ENCODE measurements around the gene PCDHA5. TPM values are rescaled to one million over a fixed set of nuclear protein-coding genes. Genes with fewer than 3 reads are reported as not detected.
"Not testable (repeated sequence)": the region's sequence is repeated elsewhere in the genome, so short reads cannot be mapped to it uniquely, and the experiment has no call there.

PCDHA5 gene
- polyA plus RNA-seq, 1 experiment = 0.02 TPM

- POLR2A ChIA-PET = no interaction called here
- TF ChIP-seq CTCF (IDR thresholded peaks at IDR 0.05; ENCODE audit: low read depth, low read length) = no peak; the same call in 1 of the 2 replicates
- Histone ChIP-seq H3K9me3 (ENCODE audit: control insufficient read depth, insufficient read depth, low read length) (peaks cover 35% of the 10 kb centered on the region), H3K27me3 (ENCODE audit: control insufficient read depth, insufficient read depth, low read length) (no peaks in the 10 kb centered on the region), H3K4me3 (ENCODE audit: low read depth, low read length) (no peak within 1 kb of the TSS), H3K27ac (ENCODE audit: low read depth, low read length) (no peak within 1 kb of the TSS)
- CTCF ChIA-PET = no interaction called here
- DNase-seq (ENCODE audit: low read depth, low spot score) = no peak
Measured at GRCh38 chr5:140800816-140801493, 20.5 kb upstream of the PCDHA5 start, which contains the start of gene PCDHA3. PCDHA3 (plus strand) TSS chr5:140801057.

GRCh38 chr5:140801494-140801841, 19.9 kb upstream of the PCDHA5 start:
- Histone ChIP-seq H3K4me3 (ENCODE audit: low read depth, low read length) (no peak overlapping the region), H3K9me3 (ENCODE audit: control insufficient read depth, insufficient read depth, low read length) (peaks cover 30% of the 10 kb centered on the region), H3K27me3 (ENCODE audit: control insufficient read depth, insufficient read depth, low read length) (no peaks in the 10 kb centered on the region), H3K27ac (ENCODE audit: low read depth, low read length) (no peak overlapping the region)
- TF ChIP-seq CTCF (IDR thresholded peaks at IDR 0.05; ENCODE audit: low read depth, low read length) = 0 out of 2 replicates have a peak, but pooled peaks have one; percentile 15
- DNase-seq (ENCODE audit: low read depth, low spot score) = no peak
- ChIA-PET POLR2A (no interaction called here), CTCF (no interaction called here)

DNA sequence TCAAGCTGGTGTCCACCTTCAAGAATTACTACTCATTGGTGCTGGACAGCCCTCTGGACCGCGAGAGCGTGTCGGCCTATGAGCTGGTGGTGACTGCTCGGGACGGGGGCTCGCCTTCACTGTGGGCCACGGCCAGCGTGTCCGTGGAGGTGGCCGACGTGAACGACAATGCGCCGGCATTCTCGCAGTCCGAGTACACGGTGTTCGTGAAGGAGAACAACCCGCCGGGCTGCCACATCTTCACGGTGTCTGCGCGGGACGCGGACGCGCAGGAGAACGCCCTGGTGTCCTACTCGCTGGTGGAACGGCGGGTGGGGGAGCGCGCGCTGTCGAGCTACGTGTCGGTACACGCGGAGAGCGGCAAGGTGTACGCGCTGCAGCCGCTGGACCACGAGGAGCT, 19.0 kb upstream of the PCDHA5 start:
- H3K27ac ChIP-seq (ENCODE audit: low read depth, low read length); H3K27me3 ChIP-seq (ENCODE audit: control insufficient read depth, insufficient read depth, low read length); DNase-seq (ENCODE audit: low read depth, low spot score); CTCF ChIA-PET; POLR2A ChIA-PET; H3K4me3 ChIP-seq (ENCODE audit: low read depth, low read length): not testable (repeated sequence)
- H3K9me3 ChIP-seq (ENCODE audit: control insufficient read depth, insufficient read depth, low read length) = peaks cover 29% of the 10 kb centered on the region

GRCh38 chr5:140802781-140803271, 18.6 kb upstream of the PCDHA5 start:
- H3K27me3 ChIP-seq (ENCODE audit: control insufficient read depth, insufficient read depth, low read length) = no peaks in the 10 kb centered on the region
- ChIA-PET POLR2A (no interaction called here), CTCF (no interaction called here)
- TF ChIP-seq CTCF (IDR thresholded peaks at IDR 0.05; ENCODE audit: low read depth, low read length) = no peak
- H3K27ac ChIP-seq (ENCODE audit: low read depth, low read length) = no peak overlapping the region
- DNase-seq (ENCODE audit: low read depth, low spot score) = no peak
- peaks cover 33% of the 10 kb centered on the region for H3K9me3 ChIP-seq (ENCODE audit: control insufficient read depth, insufficient read depth, low read length)
- no peak overlapping the region for H3K4me3 ChIP-seq (ENCODE audit: low read depth, low read length)

- Histone ChIP-seq H3K27me3 (ENCODE audit: control insufficient read depth, insufficient read depth, low read length) (no peaks in the 10 kb centered on the region), H3K27ac (ENCODE audit: low read depth, low read length) (no peak within 1 kb of the TSS), H3K9me3 (ENCODE audit: control insufficient read depth, insufficient read depth, low read length) (peaks cover 36% of the 10 kb centered on the region), H3K4me3 (ENCODE audit: low read depth, low read length) (no peak within 1 kb of the TSS)
- POLR2A ChIA-PET = no interaction called here
- 0 out of 2 replicates have a peak, but pooled peaks have one; percentile 13 for TF ChIP-seq CTCF (IDR thresholded peaks at IDR 0.05; ENCODE audit: low read depth, low read length)
- DNase-seq (ENCODE audit: low read depth, low spot score) = no peak
- CTCF ChIA-PET = no interaction called here
Measured at GRCh38 chr5:140806834-140807775, 14.3 kb upstream of the PCDHA5 start, which contains the start of gene PCDHA4. PCDHA4 (plus strand) TSS chr5:140807068.

DNA sequence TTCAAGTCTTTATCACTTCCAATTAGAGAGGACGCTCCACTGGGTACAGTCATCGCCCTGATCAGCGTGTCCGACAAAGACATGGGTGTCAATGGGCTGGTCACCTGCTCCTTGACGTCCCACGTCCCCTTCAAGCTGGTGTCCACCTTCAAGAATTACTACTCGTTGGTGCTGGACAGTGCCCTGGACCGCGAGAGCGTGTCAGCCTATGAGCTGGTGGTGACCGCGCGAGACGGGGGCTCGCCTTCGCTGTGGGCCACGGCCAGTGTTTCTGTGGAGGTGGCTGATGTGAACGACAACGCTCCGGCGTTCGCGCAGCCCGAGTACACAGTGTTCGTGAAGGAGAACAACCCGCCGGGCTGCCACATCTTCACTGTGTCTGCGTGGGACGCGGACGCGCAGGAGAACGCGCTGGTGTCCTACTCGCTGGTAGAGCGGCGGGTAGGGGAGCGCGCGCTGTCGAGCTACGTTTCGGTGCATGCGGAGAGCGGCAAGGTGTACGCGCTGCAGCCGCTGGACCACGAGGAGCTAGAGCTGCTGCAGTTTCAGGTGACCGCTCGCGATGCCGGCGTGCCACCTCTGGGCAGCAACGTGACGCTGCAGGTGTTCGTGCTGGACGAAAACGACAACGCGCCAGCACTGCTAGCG, 13.0 kb upstream of the PCDHA5 start:
- POLR2A ChIA-PET, CTCF ChIA-PET: not testable (repeated sequence)
- peaks cover 24% of the 10 kb centered on the region for H3K9me3 ChIP-seq (ENCODE audit: control insufficient read depth, insufficient read depth, low read length)

More for the DNA sequence above, 13.0 kb upstream of the PCDHA5 start:
- H3K27ac ChIP-seq (ENCODE audit: low read depth, low read length); DNase-seq (ENCODE audit: low read depth, low spot score); H3K27me3 ChIP-seq (ENCODE audit: control insufficient read depth, insufficient read depth, low read length); H3K4me3 ChIP-seq (ENCODE audit: low read depth, low read length): not testable (repeated sequence)

Measured in AG04450 (cell line).